ENCODE results near the gene NOL7.

NOL7 gene

DNA sequence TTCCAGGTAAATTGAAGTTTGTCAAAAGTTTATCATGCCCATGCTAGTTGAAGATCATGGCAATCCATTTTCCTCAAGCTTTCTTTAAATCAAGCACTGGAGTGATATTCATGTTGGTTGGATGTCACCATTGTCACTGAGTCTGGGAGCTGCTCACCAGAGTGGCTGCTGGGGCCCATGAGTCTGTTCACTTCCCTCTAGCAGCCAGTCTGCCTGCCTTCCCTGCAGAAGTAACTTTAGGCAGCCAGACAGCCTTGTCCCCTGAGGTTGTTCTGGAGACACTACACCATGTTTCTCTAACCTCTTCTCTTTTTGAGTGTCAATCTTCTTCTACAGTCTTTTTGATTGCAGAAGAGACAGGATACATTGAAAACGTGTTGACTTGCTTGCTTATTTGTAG is 35.2 kb upstream of the NOL7 start:
- DNase-seq (ENCODE audit: low read depth) = no peak
- no peak for TF ChIP-seq CTCF (conservative IDR thresholded peaks at IDR 0.05; ENCODE audit: control insufficient read depth, insufficient read depth, low read depth, low read length)
- no peak overlapping the region for H3K4me3 ChIP-seq (ENCODE audit: control insufficient read depth, low read depth, low read length)

DNA sequence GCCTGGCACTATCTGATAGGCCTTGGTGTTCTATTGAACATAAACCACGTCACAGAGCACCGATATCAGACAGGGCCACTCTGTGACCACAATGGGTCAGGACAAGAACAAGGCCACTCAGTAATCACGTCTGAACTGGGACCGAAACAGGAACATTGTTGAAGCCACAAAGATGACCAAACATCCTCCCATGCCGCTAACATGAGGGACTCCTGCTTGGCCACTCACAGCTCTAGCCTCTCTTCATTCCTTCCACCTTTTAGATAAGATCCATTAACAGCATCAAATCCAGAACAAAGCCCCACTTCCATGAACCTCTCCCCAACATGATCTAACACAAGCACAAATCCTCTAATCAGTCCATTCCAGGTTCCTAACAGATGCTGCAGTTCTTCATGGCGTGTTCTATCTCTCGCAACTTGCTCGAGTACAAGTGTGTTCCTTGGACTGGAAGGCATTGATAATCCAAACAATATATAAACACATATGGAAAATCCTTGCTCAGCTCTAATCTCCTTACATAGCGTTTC is 33.4 kb upstream of the NOL7 start:
- DNase-seq (ENCODE audit: low read depth) = no peak
- no peak for TF ChIP-seq CTCF (conservative IDR thresholded peaks at IDR 0.05; ENCODE audit: control insufficient read depth, insufficient read depth, low read depth, low read length)
- no peak overlapping the region for H3K4me3 ChIP-seq (ENCODE audit: control insufficient read depth, low read depth, low read length)

GRCh38 chr6:13586603-13587542 is 28.3 kb upstream of the NOL7 start:
- DNase-seq (ENCODE audit: low read depth) = no peak
- TF ChIP-seq CTCF (conservative IDR thresholded peaks at IDR 0.05; ENCODE audit: control insufficient read depth, insufficient read depth, low read depth, low read length) = no peak
- H3K4me3 ChIP-seq (ENCODE audit: control insufficient read depth, low read depth, low read length) = no peak overlapping the region

DNA sequence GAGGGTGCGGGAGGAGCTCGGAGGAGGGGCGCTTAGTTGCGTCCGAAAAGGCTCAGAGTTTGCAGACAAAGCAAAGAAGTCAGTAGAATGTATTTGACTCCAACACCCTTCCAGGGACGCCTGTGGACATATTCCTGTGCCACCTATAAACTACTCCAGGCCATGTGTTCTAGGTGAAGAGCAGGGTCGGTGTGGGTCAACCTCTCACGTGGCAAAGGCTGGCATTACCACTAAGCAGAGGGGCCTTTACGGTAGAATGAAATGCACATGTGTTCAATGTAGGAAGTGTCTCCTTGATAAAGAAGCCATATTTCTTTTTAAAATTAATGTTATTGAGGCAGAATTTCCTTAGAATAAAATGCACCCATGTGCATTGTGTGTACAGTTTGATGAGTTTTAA is 25.3 kb upstream of the NOL7 start:
- no peak for TF ChIP-seq CTCF (conservative IDR thresholded peaks at IDR 0.05; ENCODE audit: control insufficient read depth, insufficient read depth, low read depth, low read length)
- no peak overlapping the region for H3K4me3 ChIP-seq (ENCODE audit: control insufficient read depth, low read depth, low read length)
- no peak for DNase-seq (ENCODE audit: low read depth)

DNA sequence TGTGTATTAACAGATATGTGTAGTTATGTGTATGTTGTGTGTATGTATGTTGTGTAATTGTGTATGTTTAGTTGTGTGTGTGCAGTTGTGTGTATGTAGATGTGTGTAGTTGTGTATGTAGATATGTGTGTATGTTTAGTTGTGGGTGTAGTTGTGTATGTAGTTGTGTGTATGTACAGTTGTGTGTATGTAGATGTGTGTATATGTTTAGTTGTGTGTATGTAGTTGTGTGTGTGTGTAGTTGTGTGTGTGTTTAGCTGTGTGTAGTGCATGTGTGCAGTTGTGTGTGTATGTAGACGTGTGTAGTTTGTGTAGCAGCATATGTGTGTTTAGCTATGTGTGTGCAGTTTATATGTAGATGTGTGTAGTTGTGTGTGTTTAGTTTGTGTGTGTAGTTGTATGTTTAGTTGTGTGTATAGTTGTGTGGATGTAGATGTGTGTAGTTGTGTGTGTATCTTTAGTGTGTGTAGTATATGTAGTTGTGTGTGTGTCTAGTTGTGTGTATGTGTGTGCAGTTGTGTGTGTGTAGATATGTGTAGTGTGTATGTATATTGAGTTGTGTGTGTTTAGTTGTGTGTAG is 24.5 kb upstream of the NOL7 start:
- H3K4me3 ChIP-seq (ENCODE audit: control insufficient read depth, low read depth, low read length) = no peak overlapping the region
- TF ChIP-seq CTCF (conservative IDR thresholded peaks at IDR 0.05; ENCODE audit: control insufficient read depth, insufficient read depth, low read depth, low read length) = no peak
- no peak for DNase-seq (ENCODE audit: low read depth)

DNA sequence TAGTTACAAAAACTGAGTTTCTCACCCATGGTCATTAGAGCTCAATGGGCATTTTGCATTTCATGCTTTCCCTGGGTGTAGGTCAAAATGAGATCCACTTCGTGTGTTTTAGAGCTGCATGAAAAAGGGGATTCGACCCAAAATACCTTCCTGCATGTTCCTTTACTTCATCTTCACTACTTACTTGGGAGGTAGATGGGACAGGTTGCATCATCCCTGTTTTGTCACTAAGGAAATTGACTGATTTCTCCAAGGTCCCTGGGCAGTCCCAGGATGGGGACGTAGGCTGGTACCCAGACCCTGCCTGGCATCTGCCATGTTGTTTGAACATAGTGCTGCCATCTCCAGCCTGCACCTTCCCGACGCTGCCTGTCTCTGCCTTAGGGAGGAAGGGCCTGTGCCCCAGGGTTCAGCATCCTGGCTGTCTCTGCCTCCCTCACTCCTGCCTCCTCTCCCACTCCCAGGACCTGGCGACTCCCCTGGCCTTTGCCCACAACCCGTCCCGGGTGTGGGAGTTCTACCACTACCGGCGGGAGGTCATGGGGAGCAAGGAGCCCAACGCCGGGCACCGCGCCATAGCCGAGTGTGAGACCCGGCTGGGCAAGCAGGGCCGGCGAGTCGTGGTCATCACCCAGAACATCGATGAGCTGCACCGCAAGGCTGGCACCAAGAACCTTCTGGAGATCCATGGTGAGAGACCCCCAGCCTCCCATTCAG is 23.8 kb upstream of the NOL7 start:
- no peak for DNase-seq (ENCODE audit: low read depth)
- H3K4me3 ChIP-seq (ENCODE audit: control insufficient read depth, low read depth, low read length) = no peak overlapping the region
- no peak for TF ChIP-seq CTCF (conservative IDR thresholded peaks at IDR 0.05; ENCODE audit: control insufficient read depth, insufficient read depth, low read depth, low read length)
